Pons (tissue), 1 donor: ENCODE data around the gene TSPEAR.
"Not testable (repeated sequence)": the region's sequence is repeated elsewhere in the genome, so short reads cannot be mapped to it uniquely, and the experiment has no call there.

Experiments used
- DNase-seq: peaks from one replicate; pipeline ENCODE4 v3.0.0-alpha.2; 2016; ENCODE audit warnings: low spot score

Gene TSPEAR

GRCh38 chr21:44650973-44651675, 60.2 kb downstream of the TSPEAR start:
- no peak for DNase-seq

- DNase-seq, result no peak
Measured at GRCh38 chr21:44650265-44650972, 61.0 kb downstream of the TSPEAR start.

- no peak for DNase-seq
Measured at GRCh38 chr21:44649521-44650100, 61.8 kb downstream of the TSPEAR start.

GRCh38 chr21:44648557-44649311, 62.6 kb downstream of the TSPEAR start:
- no peak for DNase-seq

GRCh38 chr21:44647222-44647552, 64.2 kb downstream of the TSPEAR start:
- DNase-seq, result no peak

- DNase-seq, result not testable (repeated sequence)
Measured at GRCh38 chr21:44646366-44647221, 64.8 kb downstream of the TSPEAR start, which contains the start of gene KRTAP10-11. KRTAP10-11 (plus strand) TSS chr21:44646414; CDS start chr21:44646459, 45 bp downstream.

- DNase-seq, result no peak
Measured at GRCh38 chr21:44644878-44645277, 66.5 kb downstream of the TSPEAR start.

- DNase-seq, result no peak
Measured at GRCh38 chr21:44643741-44644310, 67.5 kb downstream of the TSPEAR start.

- DNase-seq, result no peak
Measured at GRCh38 chr21:44640761-44641160, 70.6 kb downstream of the TSPEAR start.

GRCh38 chr21:44639331-44639655, 72.1 kb downstream of the TSPEAR start:
- no peak for DNase-seq

- DNase-seq, result not testable (repeated sequence)
Measured at GRCh38 chr21:44638506-44639330, 72.7 kb downstream of the TSPEAR start.

- not testable (repeated sequence) for DNase-seq
Measured at GRCh38 chr21:44637851-44638348, 73.5 kb downstream of the TSPEAR start.

- no peak for DNase-seq
Measured at GRCh38 chr21:44637018-44637850, 74.1 kb downstream of the TSPEAR start, which contains the start of gene KRTAP10-10. KRTAP10-10 (plus strand) TSS chr21:44637356; CDS start chr21:44637418, 62 bp downstream.

- DNase-seq, result no peak
Measured at GRCh38 chr21:44636209-44637017, 75.0 kb downstream of the TSPEAR start.

GRCh38 chr21:44632067-44632466, 79.3 kb downstream of the TSPEAR start:
- DNase-seq, result no peak

GRCh38 chr21:44630440-44630839, 80.9 kb downstream of the TSPEAR start:
- no peak for DNase-seq

GRCh38 chr21:44628707-44629391, 82.5 kb downstream of the TSPEAR start:
- no peak for DNase-seq

- not testable (repeated sequence) for DNase-seq
Measured at GRCh38 chr21:44627831-44628233, 83.5 kb downstream of the TSPEAR start.
